HFFc6 (cell line): ENCODE results near the gene PDZD2. TPM values are rescaled to one million over a fixed set of nuclear protein-coding genes. Genes with fewer than 3 reads are reported as not detected.

Experiments used
- DNase-seq: peaks from one replicate; pipeline ENCODE4 v3.0.0-alpha.2; 2018
- H3K27ac Mint-ChIP-seq: 2 replicates; pipeline ENCODE4 v1.8.0; 2020; ENCODE audit warnings: mild to moderate bottlenecking, mixed read lengths
- H3K27me3 Mint-ChIP-seq: 2 replicates; pipeline ENCODE4 v1.8.0; 2021; ENCODE audit warnings: mild to moderate bottlenecking, moderate library complexity, mixed read lengths; ENCODE audit not compliant: insufficient read depth
- H3K36me3 Mint-ChIP-seq: 2 replicates; pipeline ENCODE4 v1.8.0; 2021; ENCODE audit warnings: low read depth, mixed read lengths
- H3K4me1 Mint-ChIP-seq: 2 replicates; pipeline ENCODE4 v1.8.0; 2020; ENCODE audit warnings: low read depth, mixed read lengths
- H3K4me3 Mint-ChIP-seq: 2 replicates; pipeline ENCODE4 v1.8.0; 2020; ENCODE audit warnings: mild to moderate bottlenecking, moderate library complexity, mixed read lengths
- H3K9me3 Mint-ChIP-seq: 2 replicates; pipeline ENCODE4 v1.8.0; 2020; ENCODE audit warnings: mild to moderate bottlenecking, mixed read lengths
- total RNA-seq, 6 experiments: library from RNA; stranded (reverse); fragmentation: NEBNext Ultra II Directional; extraction: Animal tissue kit (Norgen Biotek cat#: 25700); gene quantifications; 2 replicates in 1 of 6; 3 replicates in 5 of 6; pipeline ENCODE4 v1.2.3, GENCODE V29; 2021
- TF ChIP-seq, protein P1 (sequence below): fragments of 200-600 bp; sonication (generic); IDR thresholded peaks from 2 replicates; pipeline ENCODE4 v1.5.0; 2021; ENCODE audit warnings: antibody characterized with exemption, mild to moderate bottlenecking

PDZD2 gene
- total RNA-seq, 6 experiments from 2014 or later = 0.02 to 0.12 (median 0.09) TPM

- H3K27ac Mint-ChIP-seq = no peak overlapping the region
- H3K9me3 Mint-ChIP-seq = no peaks in the 10 kb centered on the region
- H3K27me3 Mint-ChIP-seq = peaks cover 28% of the 10 kb centered on the region
- H3K4me1 Mint-ChIP-seq = peaks cover 16% of the 10 kb centered on the region
- no peaks in the 10 kb centered on the region for H3K36me3 Mint-ChIP-seq
- TF ChIP-seq, protein P1, sequence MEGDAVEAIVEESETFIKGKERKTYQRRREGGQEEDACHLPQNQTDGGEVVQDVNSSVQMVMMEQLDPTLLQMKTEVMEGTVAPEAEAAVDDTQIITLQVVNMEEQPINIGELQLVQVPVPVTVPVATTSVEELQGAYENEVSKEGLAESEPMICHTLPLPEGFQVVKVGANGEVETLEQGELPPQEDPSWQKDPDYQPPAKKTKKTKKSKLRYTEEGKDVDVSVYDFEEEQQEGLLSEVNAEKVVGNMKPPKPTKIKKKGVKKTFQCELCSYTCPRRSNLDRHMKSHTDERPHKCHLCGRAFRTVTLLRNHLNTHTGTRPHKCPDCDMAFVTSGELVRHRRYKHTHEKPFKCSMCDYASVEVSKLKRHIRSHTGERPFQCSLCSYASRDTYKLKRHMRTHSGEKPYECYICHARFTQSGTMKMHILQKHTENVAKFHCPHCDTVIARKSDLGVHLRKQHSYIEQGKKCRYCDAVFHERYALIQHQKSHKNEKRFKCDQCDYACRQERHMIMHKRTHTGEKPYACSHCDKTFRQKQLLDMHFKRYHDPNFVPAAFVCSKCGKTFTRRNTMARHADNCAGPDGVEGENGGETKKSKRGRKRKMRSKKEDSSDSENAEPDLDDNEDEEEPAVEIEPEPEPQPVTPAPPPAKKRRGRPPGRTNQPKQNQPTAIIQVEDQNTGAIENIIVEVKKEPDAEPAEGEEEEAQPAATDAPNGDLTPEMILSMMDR = no peak
- no peak for DNase-seq
- H3K4me3 Mint-ChIP-seq = no peak overlapping the region
Observed at GRCh38 chr5:31962351-31962751, 323.4 kb downstream of the PDZD2 start.

DNA sequence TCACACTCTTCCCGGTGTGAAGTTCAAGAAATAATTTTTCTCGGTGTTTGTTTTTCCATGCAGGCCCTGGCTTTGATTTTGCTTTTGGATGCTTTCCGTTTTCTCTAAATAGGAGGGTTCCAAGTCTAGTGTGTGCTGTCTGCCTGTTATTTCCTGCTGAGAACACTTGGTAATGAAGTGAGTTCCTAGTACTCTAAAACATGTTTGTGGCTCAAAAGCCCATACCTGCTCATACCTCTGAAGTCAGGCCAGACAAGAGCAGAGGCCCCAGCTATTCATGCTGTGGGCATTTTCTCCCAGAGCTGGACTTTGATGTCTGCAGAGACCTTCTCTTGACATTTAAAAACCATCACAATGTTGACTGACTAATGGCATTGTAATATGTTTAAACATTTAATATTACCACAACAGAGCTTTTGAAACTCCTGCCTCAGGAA, 324.0 kb downstream of the PDZD2 start:
- Mint-ChIP-seq H3K27me3 (peaks cover 31% of the 10 kb centered on the region), H3K4me1 (peaks cover 16% of the 10 kb centered on the region), H3K9me3 (no peaks in the 10 kb centered on the region), H3K27ac (no peak overlapping the region), H3K4me3 (no peak overlapping the region), H3K36me3 (no peaks in the 10 kb centered on the region)
- no peak for DNase-seq
- TF ChIP-seq, protein P1 = no peak

DNA sequence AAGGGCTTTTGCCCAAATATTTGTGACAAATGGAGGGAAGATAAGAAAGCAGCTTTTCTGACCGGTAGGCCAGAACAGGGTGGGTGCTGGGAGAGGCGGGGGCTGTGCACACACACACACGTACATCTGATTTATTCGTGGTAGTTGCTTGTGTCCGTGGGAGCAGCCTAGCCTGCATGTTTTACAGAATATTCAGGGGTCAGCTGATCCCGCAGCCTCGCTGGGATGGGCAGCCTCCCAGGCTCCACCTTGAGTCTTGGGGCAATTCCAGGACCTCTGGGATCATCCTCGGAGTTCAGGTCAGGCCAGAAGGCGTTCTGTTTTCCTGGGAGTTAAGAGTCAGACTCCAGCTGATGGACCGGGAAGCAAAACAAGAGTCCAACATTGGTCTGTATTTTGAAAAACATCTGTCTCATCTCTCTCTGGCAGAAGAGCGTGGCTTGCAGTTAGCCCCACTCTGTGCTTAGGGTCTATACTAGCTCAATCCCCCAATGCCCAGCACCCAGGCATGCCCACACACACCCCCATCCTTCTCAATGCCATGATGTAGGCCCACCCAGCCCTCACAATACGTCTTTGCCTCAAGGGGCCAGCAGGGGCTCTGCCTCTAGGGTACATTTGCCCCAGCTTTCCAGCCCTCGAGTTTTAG, 324.6 kb downstream of the PDZD2 start:
- Mint-ChIP-seq H3K36me3 (no peaks in the 10 kb centered on the region), H3K27ac (no peak overlapping the region), H3K4me1 (peaks cover 16% of the 10 kb centered on the region), H3K27me3 (peaks cover 33% of the 10 kb centered on the region), H3K4me3 (no peak overlapping the region), H3K9me3 (no peaks in the 10 kb centered on the region)
- DNase-seq = no peak
- TF ChIP-seq, protein P1 = no peak

DNA sequence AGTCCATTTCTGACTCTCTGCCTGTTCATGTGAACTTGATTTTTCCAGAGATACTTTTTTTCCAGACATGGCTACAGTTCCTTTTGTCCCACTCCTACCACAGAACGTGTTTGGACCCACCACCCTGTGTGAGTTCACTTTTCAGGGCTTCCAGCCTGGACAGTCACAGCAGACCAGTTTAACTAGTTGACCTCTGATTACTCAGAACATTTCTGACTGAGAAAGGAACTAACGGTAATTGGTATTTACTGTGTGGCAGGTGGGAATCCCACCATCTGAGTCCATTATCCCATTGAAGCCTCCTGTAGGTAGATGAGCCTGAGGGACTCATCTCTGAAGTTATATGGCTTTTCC, 325.1 kb downstream of the PDZD2 start:
- H3K36me3 Mint-ChIP-seq = no peaks in the 10 kb centered on the region
- peaks cover 30% of the 10 kb centered on the region for H3K27me3 Mint-ChIP-seq
- no peak for DNase-seq
- H3K4me3 Mint-ChIP-seq = no peak overlapping the region
- H3K9me3 Mint-ChIP-seq = no peaks in the 10 kb centered on the region
- no peak overlapping the region for H3K27ac Mint-ChIP-seq
- TF ChIP-seq, protein P1 = no peak
- peaks cover 16% of the 10 kb centered on the region for H3K4me1 Mint-ChIP-seq

DNA sequence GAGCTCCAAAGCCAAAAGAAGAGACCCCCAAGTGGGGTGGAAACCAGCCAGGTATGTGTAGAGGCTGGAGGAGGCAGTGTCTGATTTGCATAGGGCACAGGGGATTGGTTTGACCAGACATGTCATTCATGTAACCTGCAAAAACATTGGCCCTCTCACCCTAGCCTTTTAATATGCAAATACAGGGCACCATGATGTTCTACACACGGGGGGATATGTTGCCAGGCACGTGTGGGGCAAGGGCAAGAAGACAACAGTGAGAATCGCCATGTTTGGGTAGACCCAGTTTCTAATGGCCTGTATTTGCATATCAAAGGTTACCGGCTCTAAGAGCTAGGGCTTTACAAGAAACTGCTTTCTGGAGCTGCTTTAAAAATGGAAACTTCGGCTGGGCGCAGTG, 326.3 kb downstream of the PDZD2 start:
- TF ChIP-seq, protein P1 = no peak
- Mint-ChIP-seq H3K27ac (no peak overlapping the region), H3K9me3 (no peaks in the 10 kb centered on the region), H3K4me1 (peaks cover 16% of the 10 kb centered on the region), H3K27me3 (peaks cover 24% of the 10 kb centered on the region), H3K36me3 (no peaks in the 10 kb centered on the region), H3K4me3 (no peak overlapping the region)
- DNase-seq = no peak
